Stimulated activated CD8-positive, alpha-beta memory T cell treated with anti-CD3 and anti-CD28 coated beads, Interleukin-2, amount 100 ng/mL, for 48 hours (primary cell): ENCODE data around the gene CCDC34.
"Not testable (repeated sequence)": the region's sequence is repeated elsewhere in the genome, so short reads cannot be mapped to it uniquely, and the experiment has no call there.

Experiments used
- DNase-seq, 2 donors: peaks; one replicate each; pipeline ENCODE4 v3.0.0-alpha.2; 2020; ENCODE audit warnings: low read depth in 2 of 2

CCDC34 gene

GRCh38 chr11:27363576-27364117 lies 632 bp upstream of the CCDC34 start:
- no peak for DNase-seq

GRCh38 chr11:27361649-27362431 lies 1.2 kb downstream of the CCDC34 start:
- DNase-seq = no peak

GRCh38 chr11:27358296-27358695 lies 4.7 kb downstream of the CCDC34 start:
- no peak for DNase-seq

- no peak for DNase-seq
Measured at GRCh38 chr11:27357250-27357649, 5.8 kb downstream of the CCDC34 start.

GRCh38 chr11:27356624-27357222 lies 6.3 kb downstream of the CCDC34 start:
- no peak for DNase-seq

- no peak for DNase-seq
Measured at GRCh38 chr11:27355575-27356104, 7.4 kb downstream of the CCDC34 start.

GRCh38 chr11:27354359-27354965 lies 8.6 kb downstream of the CCDC34 start:
- no peak for DNase-seq

- no peak for DNase-seq
Measured at GRCh38 chr11:27353593-27354358, 9.2 kb downstream of the CCDC34 start.

GRCh38 chr11:27352781-27353180 lies 10.2 kb downstream of the CCDC34 start:
- DNase-seq = no peak

GRCh38 chr11:27350511-27350910 lies 12.5 kb downstream of the CCDC34 start:
- DNase-seq = no peak

GRCh38 chr11:27349919-27350318 lies 13.1 kb downstream of the CCDC34 start:
- no peak for DNase-seq

- DNase-seq = no peak
Measured at GRCh38 chr11:27348340-27348873, 14.6 kb downstream of the CCDC34 start.

GRCh38 chr11:27347359-27348339 lies 15.4 kb downstream of the CCDC34 start:
- no peak for DNase-seq

GRCh38 chr11:27339941-27340340 lies 23.1 kb downstream of the CCDC34 start:
- DNase-seq = no peak

- DNase-seq = not testable (repeated sequence)
Measured at GRCh38 chr11:27334764-27335163, 28.3 kb downstream of the CCDC34 start.

- no peak for DNase-seq
Measured at GRCh38 chr11:27331981-27332380, 31.0 kb downstream of the CCDC34 start.

- DNase-seq = no peak
Measured at GRCh38 chr11:27330633-27331270, 32.3 kb downstream of the CCDC34 start.

GRCh38 chr11:27329867-27330632 lies 33.0 kb downstream of the CCDC34 start:
- DNase-seq = no peak

- DNase-seq = no peak
Measured at GRCh38 chr11:27328614-27329013, 34.4 kb downstream of the CCDC34 start.
